ENCODE measurements around the gene KRTAP1-4. TPM values are rescaled to one million over a fixed set of nuclear protein-coding genes. Genes with fewer than 3 reads are reported as not detected.

KRTAP1-4 gene
- total and polyA plus RNA-seq, 2 of the 8 experiments (the other 6 are each of a cell fraction or from before 2014, with no cell fraction given), result not detected

DNA sequence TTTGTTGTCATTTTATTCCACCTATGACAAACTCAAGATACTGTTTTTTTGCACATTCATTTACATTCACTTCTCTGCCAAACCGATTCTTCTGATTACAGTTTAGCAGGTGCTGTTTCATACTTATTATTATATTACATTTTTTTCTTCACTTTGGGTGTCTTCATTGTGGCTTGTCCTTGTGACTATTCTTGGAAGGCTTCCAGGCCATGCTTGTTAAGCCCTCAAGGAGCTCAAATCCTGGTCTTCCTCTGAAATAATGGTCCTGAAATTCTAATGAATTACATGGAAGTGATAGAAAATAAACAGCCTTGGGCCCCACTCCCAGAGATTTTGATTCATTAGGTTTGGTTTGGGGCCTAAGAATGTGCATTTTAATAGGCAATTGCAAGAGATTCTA is 34.3 kb upstream of the KRTAP1-4 start:
- Histone ChIP-seq H3K36me3 (ENCODE audit: control insufficient read depth in 2 of 4, insufficient read depth in 4 of 4, low read length in 3 of 4) (no peaks in the 10 kb centered on the region), H4K20me1 (replicated peaks in 1 of 2; ENCODE audit: control insufficient read depth in 1 of 2, insufficient read depth in 2 of 2, low read length in 2 of 2) (no peaks in the 10 kb centered on the region), H3K14ac (ENCODE audit: insufficient read length) (no peak overlapping the region), H3K79me1 (ENCODE audit: low read depth, low read length) (no peaks in the 10 kb centered on the region), H3K4me3 (ENCODE audit: extremely low read depth in 1 of 4, insufficient read depth in 2 of 4, low read depth in 3 of 4, low read length in 4 of 4) (no peak overlapping the region), H2BK20ac (ENCODE audit: low read length) (no peak overlapping the region), H2BK15ac (ENCODE audit: low read length) (no peak overlapping the region), H3K18ac (ENCODE audit: extremely low read depth, low read length) (no peak overlapping the region), H4K8ac (ENCODE audit: extremely low read depth, insufficient read depth, low read length) (no peak overlapping the region), H3K23ac (ENCODE audit: insufficient read length) (no peak overlapping the region), H3K4me1 (replicated peaks in 1 of 4; ENCODE audit: control insufficient read depth in 3 of 4, insufficient read depth in 4 of 4, low read length in 3 of 4) (no peaks in the 10 kb centered on the region), H2BK5ac (ENCODE audit: low read depth, low read length) (no peak overlapping the region), H2BK12ac (ENCODE audit: low read depth, low read length) (no peak overlapping the region), H3K9me3 (ENCODE audit: insufficient read depth in 2 of 2, low read depth in 1 of 2, low read length in 1 of 2) (no peaks in the 10 kb centered on the region), H3K4me2 (ENCODE audit: insufficient read depth in 1 of 2, low read depth in 2 of 2, low read length in 2 of 2) (no peak overlapping the region), H2BK120ac (replicated peaks; ENCODE audit: low read depth, low read length) (no peak overlapping the region), H3K27me3 (replicated peaks in 1 of 4; ENCODE audit: control insufficient read depth in 3 of 4, extremely low read depth in 1 of 4, insufficient read depth in 3 of 4, low read length in 3 of 4) (no peaks in the 10 kb centered on the region), H2AFZ (ENCODE audit: low read length) (no peak overlapping the region), H3K56ac (replicated peaks; ENCODE audit: insufficient read length, low read depth, low read length) (no peak overlapping the region), H3K79me2 (ENCODE audit: control insufficient read depth in 1 of 2, insufficient read depth in 2 of 2, low read length in 2 of 2) (no peaks in the 10 kb centered on the region), H3K4ac (replicated peaks; ENCODE audit: insufficient read length, low read depth, low read length) (no peak overlapping the region), H3K23me2 (ENCODE audit: low read depth, low read length) (no peaks in the 10 kb centered on the region), H3K27ac (ENCODE audit: low read depth, low read length) (no peak overlapping the region), H3K9ac (replicated peaks in 1 of 4; ENCODE audit: extremely low read depth in 1 of 4, low read depth in 3 of 4, low read length in 3 of 4) (no peak overlapping the region), H4K91ac (replicated peaks; ENCODE audit: insufficient read length, low read length) (no peak overlapping the region), H4K5ac (ENCODE audit: insufficient read length, low read depth, low read length) (no peak overlapping the region), H2AK5ac (ENCODE audit: low read depth, low read length) (no peak overlapping the region)
- 96% methylated on average over 1 of the region's 1 CpG; no CpG with 5 or more reads in 1 of the 2 experiments for WGBS, 2 experiments (ENCODE audit: extremely low coverage in 1 of 2, insufficient coverage in 1 of 2, insufficient read length in 1 of 2, insufficient replicate concordance in 2 of 2, low coverage in 1 of 2, low lambda C conversion rate in 2 of 2, missing lambda C conversion rate in 1 of 2)
- ChIA-PET POLR2A (ENCODE audit: partially characterized antibody) (no interaction called here), CTCF (ENCODE audit: partially characterized antibody) (interaction anchor here (1.4 kb wide), 1 partner anchor 584 kb away, joined by 3 read pairs; no protein-coding TSS in a partner anchor)
- TF ChIP-seq CHD1 (IDR thresholded peaks at IDR 0.05; ENCODE audit: low read depth, low read length) (no peak), BACH1 (IDR thresholded peaks at IDR 0.05; ENCODE audit: low read length) (no peak), SP4 (IDR thresholded peaks at IDR 0.05; ENCODE audit: low read length) (no peak), SAP30 (IDR thresholded peaks at IDR 0.05; ENCODE audit: insufficient read depth, insufficient replicate concordance, low read length) (no peak)
- DNase-seq (ENCODE audit: low read depth in 1 of 2, low spot score in 2 of 2) (no peak), FAIRE-seq (no peak)

All from H1 (cell line).